Karpas-422 (cell line): ENCODE measurements around the gene SEMA6B. TPM values are rescaled to one million over a fixed set of nuclear protein-coding genes. Genes with fewer than 3 reads are reported as not detected.
"Not testable (repeated sequence)": the region's sequence is repeated elsewhere in the genome, so short reads cannot be mapped to it uniquely, and the experiment has no call there.

Experiments used
- DNase-seq: peaks from one replicate; pipeline ENCODE4 v3.0.0-alpha.2; 2015
- H2AFZ ChIP-seq: fragments of 200-600 bp; sonication (generic); 2 replicates; pipeline ENCODE4 v1.6.1; 2014; ENCODE audit warnings: antibody characterized with exemption, low read length, mixed read lengths
- H3K27ac ChIP-seq: fragments of 200-600 bp; sonication (generic); 2 replicates; pipeline ENCODE4 v1.5.1; 2014; ENCODE audit warnings: mild to moderate bottlenecking, low read length, moderate library complexity
- H3K27me3 ChIP-seq: fragments of 200-600 bp; sonication (generic); 2 replicates; pipeline ENCODE4 v1.6.1; 2014; ENCODE audit warnings: low read length, mixed read lengths
- H3K36me3 ChIP-seq: fragments of 200-600 bp; sonication (generic); 2 replicates; pipeline ENCODE4 v1.6.1; 2014; ENCODE audit warnings: low read length, mixed read lengths; ENCODE audit not compliant: insufficient read depth
- H3K4me1 ChIP-seq: fragments of 200-600 bp; sonication (generic); 2 replicates; pipeline ENCODE4 v1.6.1; 2014; ENCODE audit warnings: mild to moderate bottlenecking, low read length, mixed read lengths
- H3K4me2 ChIP-seq: fragments of 200-600 bp; sonication (generic); 2 replicates; pipeline ENCODE4 v1.6.1; 2014; ENCODE audit warnings: low read length, low read depth, mild to moderate bottlenecking; ENCODE audit not compliant: poor library complexity, severe bottlenecking
- H3K4me3 ChIP-seq: fragments of 200-600 bp; sonication (generic); 2 replicates; pipeline ENCODE4 v1.5.1; 2014; ENCODE audit warnings: mild to moderate bottlenecking, antibody characterized with exemption, low read length, mixed read lengths
- H3K79me2 ChIP-seq: fragments of 200-600 bp; sonication (generic); 2 replicates; pipeline ENCODE4 v1.6.1; 2014; ENCODE audit warnings: mild to moderate bottlenecking, low read length, mixed read lengths
- H3K9ac ChIP-seq: fragments of 200-600 bp; sonication (generic); 2 replicates; pipeline ENCODE4 v1.6.0; 2014; ENCODE audit warnings: low read length
- H3K9me2 ChIP-seq: fragments of 200-600 bp; sonication (generic), shearing (Covaris generic); replicated peaks from 2 replicates; pipeline ENCODE4 v1.6.0; 2014; ENCODE audit warnings: mild to moderate bottlenecking, low read length, moderate library complexity; ENCODE audit not compliant: insufficient read depth
- H3K9me3 ChIP-seq: fragments of 300-700, 200-600 bp; sonication (generic); 2 replicates; pipeline ENCODE4 v1.6.1; 2014; ENCODE audit warnings: low read length, mixed read lengths
- H4K20me1 ChIP-seq: fragments of 200-600 bp; sonication (generic); 2 replicates; pipeline ENCODE4 v1.6.1; 2014; ENCODE audit warnings: mild to moderate bottlenecking, antibody characterized with exemption, low read length, low read depth; ENCODE audit not compliant: insufficient read depth
- total RNA-seq: library from RNA; depleted of rRNA; stranded (reverse); fragments of >200 nt; shearing (Covaris generic); gene quantifications from 2 replicates; pipeline ENCODE4 v1.2.3, GENCODE V29; 2014; ENCODE audit warnings: low replicate concordance

Gene SEMA6B
- total RNA-seq, 1 experiment from 2014 or later: not detected

- Histone ChIP-seq H3K4me1 (no peaks in the 10 kb centered on the region), H3K79me2 (no peaks in the 10 kb centered on the region), H3K27me3 (no peaks in the 10 kb centered on the region), H3K9me3 (no peaks in the 10 kb centered on the region), H3K9ac (no peak overlapping the region), H3K4me2 (no peak overlapping the region), H4K20me1 (no peaks in the 10 kb centered on the region), H3K27ac (no peak overlapping the region), H2AFZ (no peak overlapping the region), H3K36me3 (no peaks in the 10 kb centered on the region), H3K4me3 (no peak overlapping the region), H3K9me2 (no peaks in the 10 kb centered on the region)
- DNase-seq: no peak
These were observed 11.9 kb upstream of the SEMA6B start for GRCh38 chr19:4571305-4571917.

GRCh38 chr19:4570916-4571304 is 11.4 kb upstream of the SEMA6B start:
- Histone ChIP-seq H3K36me3 (no peaks in the 10 kb centered on the region), H3K4me2 (no peak overlapping the region), H3K27ac (no peak overlapping the region), H3K9ac (no peak overlapping the region), H4K20me1 (no peaks in the 10 kb centered on the region), H3K79me2 (no peaks in the 10 kb centered on the region), H3K27me3 (no peaks in the 10 kb centered on the region), H2AFZ (no peak overlapping the region), H3K4me3 (no peak overlapping the region), H3K9me3 (no peaks in the 10 kb centered on the region), H3K4me1 (no peaks in the 10 kb centered on the region), H3K9me2 (no peaks in the 10 kb centered on the region)
- no peak for DNase-seq

- H3K9me2 ChIP-seq: no peaks in the 10 kb centered on the region
- H4K20me1 ChIP-seq: no peaks in the 10 kb centered on the region
- no peaks in the 10 kb centered on the region for H3K9me3 ChIP-seq
- H3K27ac ChIP-seq: no peak overlapping the region
- H2AFZ ChIP-seq: no peak overlapping the region
- H3K4me1 ChIP-seq: no peaks in the 10 kb centered on the region
- H3K27me3 ChIP-seq: no peaks in the 10 kb centered on the region
- DNase-seq: no peak
- H3K4me2 ChIP-seq: no peak overlapping the region
- no peaks in the 10 kb centered on the region for H3K36me3 ChIP-seq
- H3K4me3 ChIP-seq: no peak overlapping the region
- H3K9ac ChIP-seq: no peak overlapping the region
- H3K79me2 ChIP-seq: no peaks in the 10 kb centered on the region
These were observed 10.9 kb upstream of the SEMA6B start for GRCh38 chr19:4570402-4570801.

GRCh38 chr19:4568886-4569285 is 9.4 kb upstream of the SEMA6B start:
- no peaks in the 10 kb centered on the region for H3K79me2 ChIP-seq
- H2AFZ ChIP-seq: no peak overlapping the region
- no peak overlapping the region for H3K4me2 ChIP-seq
- H3K9ac ChIP-seq: no peak overlapping the region
- no peaks in the 10 kb centered on the region for H3K27me3 ChIP-seq
- H3K4me3 ChIP-seq: no peak overlapping the region
- H3K4me1 ChIP-seq: no peaks in the 10 kb centered on the region
- no peak for DNase-seq
- H3K9me3 ChIP-seq: no peaks in the 10 kb centered on the region
- H3K36me3 ChIP-seq: no peaks in the 10 kb centered on the region
- no peak overlapping the region for H3K27ac ChIP-seq
- H3K9me2 ChIP-seq: no peaks in the 10 kb centered on the region
- H4K20me1 ChIP-seq: no peaks in the 10 kb centered on the region

- Histone ChIP-seq H3K4me1 (no peaks in the 10 kb centered on the region), H4K20me1 (no peaks in the 10 kb centered on the region), H3K27me3 (no peaks in the 10 kb centered on the region), H3K9me2 (no peaks in the 10 kb centered on the region), H3K9me3 (no peaks in the 10 kb centered on the region), H3K4me2 (no peak overlapping the region), H3K36me3 (no peaks in the 10 kb centered on the region), H2AFZ (no peak overlapping the region), H3K27ac (no peak overlapping the region), H3K9ac (no peak overlapping the region), H3K4me3 (no peak overlapping the region), H3K79me2 (no peaks in the 10 kb centered on the region)
- peak; percentile 77 for DNase-seq
These were observed 8.1 kb upstream of the SEMA6B start for GRCh38 chr19:4567584-4568071.

GRCh38 chr19:4566402-4567051 is 7.0 kb upstream of the SEMA6B start:
- H3K36me3 ChIP-seq: no peaks in the 10 kb centered on the region
- H3K79me2 ChIP-seq: no peaks in the 10 kb centered on the region
- no peak overlapping the region for H3K4me2 ChIP-seq
- H3K27ac ChIP-seq: no peak overlapping the region
- H4K20me1 ChIP-seq: no peaks in the 10 kb centered on the region
- no peak overlapping the region for H3K9ac ChIP-seq
- H2AFZ ChIP-seq: no peak overlapping the region
- no peak for DNase-seq
- no peaks in the 10 kb centered on the region for H3K4me1 ChIP-seq
- no peaks in the 10 kb centered on the region for H3K9me2 ChIP-seq
- H3K27me3 ChIP-seq: no peaks in the 10 kb centered on the region
- H3K9me3 ChIP-seq: no peaks in the 10 kb centered on the region
- no peak overlapping the region for H3K4me3 ChIP-seq

GRCh38 chr19:4563562-4563961 is 4.1 kb upstream of the SEMA6B start:
- not testable (repeated sequence) for H3K36me3 ChIP-seq, H3K27me3 ChIP-seq, H3K4me3 ChIP-seq, DNase-seq, H3K9me3 ChIP-seq, H2AFZ ChIP-seq, H3K79me2 ChIP-seq, H3K4me1 ChIP-seq, H4K20me1 ChIP-seq, H3K27ac ChIP-seq, H3K9ac ChIP-seq, H3K4me2 ChIP-seq, H3K9me2 ChIP-seq

GRCh38 chr19:4562085-4562484 is 2.6 kb upstream of the SEMA6B start:
- H2AFZ ChIP-seq, DNase-seq, H3K79me2 ChIP-seq, H3K27me3 ChIP-seq, H3K27ac ChIP-seq, H4K20me1 ChIP-seq, H3K4me2 ChIP-seq, H3K36me3 ChIP-seq, H3K4me3 ChIP-seq, H3K9ac ChIP-seq, H3K4me1 ChIP-seq, H3K9me3 ChIP-seq, H3K9me2 ChIP-seq: not testable (repeated sequence)
